OCI-LY1 (cell line): ENCODE results near the gene ERBB4.

Experiments
- H2AFZ ChIP-seq: fragments of 200-600 bp; sonication (generic), shearing (Covaris generic); 2 replicates; pipeline ENCODE4 v1.6.0; 2014; ENCODE audit warnings: antibody characterized with exemption, mild to moderate bottlenecking, low read length
- H3F3A ChIP-seq: fragments of 200-600 bp; sonication (generic), shearing (Covaris generic); 2 replicates; pipeline ENCODE4 v1.6.0; 2014; ENCODE audit warnings: mild to moderate bottlenecking, antibody characterized with exemption, low read length, moderate library complexity; ENCODE audit not compliant: insufficient read depth
- H3K27ac ChIP-seq: fragments of 200-600 bp; sonication (generic); 2 replicates; pipeline ENCODE4 v1.5.1; 2014; ENCODE audit warnings: low read length, mixed run types, mild to moderate bottlenecking, low read depth; ENCODE audit not compliant: poor library complexity, severe bottlenecking
- H3K27me3 ChIP-seq: fragments of 200-600 bp; sonication (generic); 2 replicates; pipeline ENCODE4 v1.6.0; 2014; ENCODE audit warnings: antibody characterized with exemption, mild to moderate bottlenecking, low read length, moderate library complexity; ENCODE audit not compliant: insufficient read depth
- H3K36me3 ChIP-seq: fragments of 200-600 bp; sonication (generic); 2 replicates; pipeline ENCODE4 v1.6.1; 2014; ENCODE audit warnings: mild to moderate bottlenecking, antibody characterized with exemption, low read length, moderate library complexity, mixed read lengths; ENCODE audit not compliant: insufficient read depth
- H3K4me1 ChIP-seq: fragments of 200-600 bp; sonication (generic); 2 replicates; pipeline ENCODE4 v1.5.1; 2014; ENCODE audit warnings: mild to moderate bottlenecking, low read length, moderate library complexity; ENCODE audit not compliant: insufficient read depth, severe bottlenecking
- H3K4me2 ChIP-seq: fragments of 200-600 bp; sonication (generic), shearing (Covaris generic); 2 replicates; pipeline ENCODE4 v1.6.1; 2014; ENCODE audit warnings: low read length
- H3K4me3 ChIP-seq: fragments of 200-600 bp; sonication (generic); 2 replicates; pipeline ENCODE4 v1.5.1; 2014; ENCODE audit warnings: low read length, low read depth, mild to moderate bottlenecking, mixed read lengths; ENCODE audit not compliant: poor library complexity, severe bottlenecking
- H3K79me2 ChIP-seq: fragments of 200-600 bp; shearing (Covaris generic); 2 replicates; pipeline ENCODE4 v1.6.1; 2016; ENCODE audit warnings: mixed run types, low read length, mixed read lengths; ENCODE audit not compliant: insufficient read depth
- H3K9ac ChIP-seq: fragments of 200-600 bp; sonication (generic), shearing (Covaris generic); 2 replicates; pipeline ENCODE4 v1.6.1; 2014; ENCODE audit warnings: mild to moderate bottlenecking, low read length, mixed read lengths
- H3K9me2 ChIP-seq: fragments of 200-600 bp; sonication (generic), shearing (Covaris generic); 2 replicates; pipeline ENCODE4 v1.6.1; 2014; ENCODE audit warnings: low read depth, mild to moderate bottlenecking, low read length, mixed read lengths
- H3K9me3 ChIP-seq: fragments of 200-600 bp; shearing (Covaris generic); 2 replicates; pipeline ENCODE4 v1.6.1; 2014; ENCODE audit warnings: low read length, mixed read lengths
- H4K20me1 ChIP-seq: fragments of 200-600 bp; sonication (generic), shearing (Covaris generic); 2 replicates; pipeline ENCODE4 v1.6.0; 2016; ENCODE audit warnings: mild to moderate bottlenecking, low read length; ENCODE audit not compliant: insufficient read depth
- EZH2 ChIP-seq: fragments of 200-600 bp; sonication (generic), shearing (Covaris generic); IDR thresholded peaks from 2 replicates; pipeline ENCODE4 v1.8.0; 2017; ENCODE audit warnings: borderline replicate concordance, mixed run types, mild to moderate bottlenecking, antibody characterized with exemption, low read length, moderate library complexity, mixed read lengths
- TF ChIP-seq, protein P1 (sequence below): fragments of 200-600 bp; sonication (generic), shearing (Covaris generic); IDR thresholded peaks from 2 replicates; pipeline ENCODE4 v1.5.1; 2017; ENCODE audit warnings: mild to moderate bottlenecking, antibody characterized with exemption, low read length, moderate library complexity, mixed read lengths

ERBB4 gene

DNA sequence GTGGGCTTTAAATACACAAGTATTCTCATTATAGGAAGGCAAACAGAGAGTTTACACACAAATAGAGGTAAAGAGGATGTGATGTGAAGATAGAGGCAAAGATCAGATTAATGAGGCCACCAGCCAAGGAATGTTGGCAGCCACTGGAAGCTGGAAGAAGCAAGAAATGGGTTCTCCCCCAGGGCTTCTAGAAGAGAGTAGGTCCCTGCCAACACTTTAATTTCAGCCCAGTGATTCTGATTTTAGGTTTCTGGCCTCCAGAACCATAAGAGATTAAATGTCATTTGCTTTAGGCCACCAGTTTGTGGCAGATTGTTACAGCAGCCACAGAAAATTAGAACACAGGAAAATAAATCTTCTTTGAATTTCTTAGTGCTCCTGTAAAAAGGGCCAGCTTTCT is 1065.5 kb downstream of the ERBB4 start:
- H3K9ac ChIP-seq: no peak overlapping the region
- H3K27me3 ChIP-seq: no peaks in the 10 kb centered on the region
- H3K27ac ChIP-seq: no peak overlapping the region
- TF ChIP-seq EZH2: no peak
- TF ChIP-seq, protein P1, sequence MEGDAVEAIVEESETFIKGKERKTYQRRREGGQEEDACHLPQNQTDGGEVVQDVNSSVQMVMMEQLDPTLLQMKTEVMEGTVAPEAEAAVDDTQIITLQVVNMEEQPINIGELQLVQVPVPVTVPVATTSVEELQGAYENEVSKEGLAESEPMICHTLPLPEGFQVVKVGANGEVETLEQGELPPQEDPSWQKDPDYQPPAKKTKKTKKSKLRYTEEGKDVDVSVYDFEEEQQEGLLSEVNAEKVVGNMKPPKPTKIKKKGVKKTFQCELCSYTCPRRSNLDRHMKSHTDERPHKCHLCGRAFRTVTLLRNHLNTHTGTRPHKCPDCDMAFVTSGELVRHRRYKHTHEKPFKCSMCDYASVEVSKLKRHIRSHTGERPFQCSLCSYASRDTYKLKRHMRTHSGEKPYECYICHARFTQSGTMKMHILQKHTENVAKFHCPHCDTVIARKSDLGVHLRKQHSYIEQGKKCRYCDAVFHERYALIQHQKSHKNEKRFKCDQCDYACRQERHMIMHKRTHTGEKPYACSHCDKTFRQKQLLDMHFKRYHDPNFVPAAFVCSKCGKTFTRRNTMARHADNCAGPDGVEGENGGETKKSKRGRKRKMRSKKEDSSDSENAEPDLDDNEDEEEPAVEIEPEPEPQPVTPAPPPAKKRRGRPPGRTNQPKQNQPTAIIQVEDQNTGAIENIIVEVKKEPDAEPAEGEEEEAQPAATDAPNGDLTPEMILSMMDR: no peak
- no peaks in the 10 kb centered on the region for H3K9me2 ChIP-seq
- H2AFZ ChIP-seq: no peak overlapping the region
- H3K79me2 ChIP-seq: no peaks in the 10 kb centered on the region
- H3K9me3 ChIP-seq: no peaks in the 10 kb centered on the region
- peaks cover 12% of the 10 kb centered on the region for H3K4me1 ChIP-seq
- no peak overlapping the region for H3K4me2 ChIP-seq
- H3K4me3 ChIP-seq: no peak overlapping the region
- no peaks in the 10 kb centered on the region for H3K36me3 ChIP-seq
- H3F3A ChIP-seq: no peaks in the 10 kb centered on the region
- no peaks in the 10 kb centered on the region for H4K20me1 ChIP-seq

DNA sequence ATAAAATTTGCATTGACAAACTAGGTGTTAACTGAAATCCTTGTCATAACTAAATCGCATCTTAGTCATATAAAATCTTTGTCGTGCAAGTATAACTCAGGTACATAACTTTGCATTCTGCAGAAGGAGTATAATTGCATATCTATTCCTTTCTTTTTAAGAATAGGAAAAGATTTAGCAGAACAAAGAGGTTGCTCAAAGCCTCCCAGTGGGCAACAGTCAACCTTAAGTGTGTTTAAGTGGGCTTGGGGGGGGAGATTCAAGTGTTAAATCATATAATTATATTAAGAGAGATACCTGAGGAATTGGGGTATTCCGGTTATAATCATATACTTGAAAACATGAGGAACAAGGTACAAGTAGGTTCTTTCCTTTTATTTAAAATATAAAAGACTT is 1068.9 kb downstream of the ERBB4 start:
- Histone ChIP-seq H3K27ac (no peak overlapping the region), H3K4me3 (no peak overlapping the region), H2AFZ (no peak overlapping the region), H4K20me1 (no peaks in the 10 kb centered on the region), H3K36me3 (no peaks in the 10 kb centered on the region), H3K27me3 (no peaks in the 10 kb centered on the region), H3K9me3 (no peaks in the 10 kb centered on the region), H3K4me2 (no peak overlapping the region), H3K9ac (no peak overlapping the region), H3K9me2 (no peaks in the 10 kb centered on the region), H3K79me2 (no peaks in the 10 kb centered on the region), H3K4me1 (peaks cover 12% of the 10 kb centered on the region), H3F3A (no peaks in the 10 kb centered on the region)
- TF ChIP-seq, protein P1: no peak
- no peak for TF ChIP-seq EZH2

DNA sequence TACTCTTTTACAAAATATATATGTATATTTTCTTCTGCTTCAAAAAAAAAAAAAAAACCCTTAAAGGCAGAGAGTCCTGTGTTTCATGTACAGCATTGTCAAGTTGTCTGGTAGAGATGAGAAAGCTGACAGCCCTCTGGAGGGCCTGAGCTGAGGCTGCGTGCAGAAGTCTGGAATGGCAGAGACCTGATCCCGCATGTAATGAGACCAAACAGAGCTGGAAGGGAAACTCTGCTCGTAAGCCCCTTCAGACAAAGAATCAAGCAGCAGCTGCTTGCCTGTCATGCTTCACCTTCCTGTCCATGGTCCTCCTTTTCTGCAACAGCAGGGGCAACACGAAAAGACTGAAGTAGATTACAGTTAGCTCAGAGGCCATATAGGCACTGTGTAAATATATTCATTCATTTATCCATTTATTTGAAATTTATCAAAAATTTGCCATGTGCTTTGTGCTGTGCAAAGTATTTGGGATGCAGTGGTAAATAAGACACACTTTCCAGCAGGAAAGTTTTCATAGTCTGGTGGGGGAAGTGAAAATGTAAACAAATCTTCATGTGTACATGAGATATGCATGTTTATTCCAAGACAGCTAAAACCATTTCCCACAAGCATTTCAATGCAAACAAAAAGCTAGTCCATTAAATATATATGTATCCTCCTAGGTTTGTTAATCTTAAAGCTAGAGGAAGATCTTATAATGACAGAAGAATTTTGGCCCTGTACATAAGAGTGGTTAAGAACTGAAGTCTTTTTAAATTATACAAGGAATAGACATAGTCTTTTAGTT is 1069.5 kb downstream of the ERBB4 start:
- Histone ChIP-seq H3K79me2 (no peaks in the 10 kb centered on the region), H3K27me3 (no peaks in the 10 kb centered on the region), H3K9me3 (no peaks in the 10 kb centered on the region), H3K4me1 (peaks cover 12% of the 10 kb centered on the region), H3K4me3 (no peak overlapping the region), H3K9ac (no peak overlapping the region), H3F3A (no peaks in the 10 kb centered on the region), H4K20me1 (no peaks in the 10 kb centered on the region), H3K9me2 (no peaks in the 10 kb centered on the region), H3K4me2 (no peak overlapping the region; the same call in 1 of the 2 replicates), H2AFZ (no peak overlapping the region), H3K36me3 (no peaks in the 10 kb centered on the region), H3K27ac (no peak overlapping the region)
- TF ChIP-seq, protein P1: no peak
- no peak for TF ChIP-seq EZH2
